ENCODE measurements around the gene PDE8A.

DNA sequence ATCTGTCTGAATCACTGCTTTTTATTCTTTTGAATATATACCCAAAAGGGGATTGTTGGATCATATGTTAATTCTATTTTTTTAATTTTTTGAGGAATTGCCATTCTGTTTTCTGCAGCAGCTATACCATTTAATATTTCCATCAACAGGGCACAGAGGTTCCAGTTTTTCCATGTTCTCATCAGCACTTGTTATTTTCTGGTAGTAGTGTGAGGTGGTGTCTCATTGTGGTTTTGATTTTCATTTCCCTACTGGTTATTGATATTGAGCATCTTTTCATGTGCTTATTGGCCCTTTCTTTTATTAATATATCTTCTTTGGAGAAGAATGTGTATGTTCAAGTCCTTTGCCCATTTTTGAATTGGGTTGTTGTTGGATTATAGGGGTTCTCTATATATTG is 68.1 kb downstream of the PDE8A start:
- TF ChIP-seq, protein P1, sequence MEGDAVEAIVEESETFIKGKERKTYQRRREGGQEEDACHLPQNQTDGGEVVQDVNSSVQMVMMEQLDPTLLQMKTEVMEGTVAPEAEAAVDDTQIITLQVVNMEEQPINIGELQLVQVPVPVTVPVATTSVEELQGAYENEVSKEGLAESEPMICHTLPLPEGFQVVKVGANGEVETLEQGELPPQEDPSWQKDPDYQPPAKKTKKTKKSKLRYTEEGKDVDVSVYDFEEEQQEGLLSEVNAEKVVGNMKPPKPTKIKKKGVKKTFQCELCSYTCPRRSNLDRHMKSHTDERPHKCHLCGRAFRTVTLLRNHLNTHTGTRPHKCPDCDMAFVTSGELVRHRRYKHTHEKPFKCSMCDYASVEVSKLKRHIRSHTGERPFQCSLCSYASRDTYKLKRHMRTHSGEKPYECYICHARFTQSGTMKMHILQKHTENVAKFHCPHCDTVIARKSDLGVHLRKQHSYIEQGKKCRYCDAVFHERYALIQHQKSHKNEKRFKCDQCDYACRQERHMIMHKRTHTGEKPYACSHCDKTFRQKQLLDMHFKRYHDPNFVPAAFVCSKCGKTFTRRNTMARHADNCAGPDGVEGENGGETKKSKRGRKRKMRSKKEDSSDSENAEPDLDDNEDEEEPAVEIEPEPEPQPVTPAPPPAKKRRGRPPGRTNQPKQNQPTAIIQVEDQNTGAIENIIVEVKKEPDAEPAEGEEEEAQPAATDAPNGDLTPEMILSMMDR (IDR thresholded peaks at IDR 0.05): no peak
- no peak for TF ChIP-seq POLR2A (IDR thresholded peaks at IDR 0.05)
